ENCODE results near the gene DUSP21.
"Not testable (repeated sequence)": the region's sequence is repeated elsewhere in the genome, so short reads cannot be mapped to it uniquely, and the experiment has no call there.

The DUSP21 gene

DNA sequence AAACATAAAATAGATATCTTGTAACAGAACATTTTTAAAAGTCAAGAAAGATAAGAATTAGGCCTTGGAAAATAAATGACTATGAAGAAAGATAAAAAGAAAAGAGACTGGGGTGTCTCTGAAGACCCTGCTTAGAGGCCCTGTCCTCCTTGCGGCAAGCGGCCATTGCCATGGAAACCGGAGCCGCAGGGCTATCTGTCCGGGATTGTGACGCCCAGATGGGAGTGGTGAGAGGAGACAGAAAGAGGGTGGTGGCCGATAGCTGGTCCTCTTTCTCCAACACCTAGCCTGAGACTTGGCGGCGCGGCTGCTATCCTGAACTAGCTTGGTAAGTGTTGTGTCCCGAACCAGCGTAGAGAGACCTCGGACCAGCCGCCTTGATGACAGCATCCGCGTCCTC lies at the start of gene DUSP21:
Gene DUSP21 (plus strand): TSS at position 269 of the 400 bp plus-strand sequence. CDS start 112 bp downstream, at position 381.
- H3K9ac ChIP-seq (ENCODE audit: low read depth in 1 of 2, low read length in 2 of 2): no peak within 1 kb of the TSS

DNA sequence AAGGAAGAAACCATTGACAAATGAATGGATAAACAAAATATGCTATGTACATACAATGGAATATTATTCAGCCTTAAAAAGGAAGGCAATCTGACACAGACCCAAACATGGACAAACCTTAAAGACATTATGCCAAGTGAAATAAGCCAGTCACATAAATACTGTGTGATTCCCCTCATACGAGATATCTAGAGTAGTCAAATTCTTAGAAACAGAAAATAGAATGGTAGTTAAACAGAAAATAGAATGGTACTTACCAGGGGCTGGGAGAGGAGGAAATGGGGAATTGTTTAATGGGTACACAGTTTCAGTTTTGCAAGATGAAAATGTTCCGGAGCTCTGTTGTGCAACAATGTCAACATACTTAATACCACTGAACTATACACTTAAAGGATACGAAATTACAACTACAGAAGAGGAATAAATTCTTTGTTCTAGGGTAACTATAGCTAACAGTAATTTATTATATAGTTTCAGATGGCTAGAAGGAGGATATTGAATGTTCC lies 47.8 kb upstream of the DUSP21 start:
- Histone ChIP-seq H3K4me1 (ENCODE audit: control insufficient read depth in 2 of 2, insufficient read depth in 2 of 2, low read length in 2 of 2) (no peaks in the 10 kb centered on the region), H3K27me3 (ENCODE audit: control insufficient read depth in 2 of 2, insufficient read depth in 2 of 2, low read length in 2 of 2) (no peaks in the 10 kb centered on the region), H3K9ac (ENCODE audit: low read depth in 1 of 2, low read length in 2 of 2) (no peak overlapping the region), H3K9me3 (ENCODE audit: control insufficient read depth in 2 of 2, low read length in 2 of 2) (no peaks in the 10 kb centered on the region), H3K36me3 (ENCODE audit: control insufficient read depth in 2 of 2, insufficient read depth in 2 of 2, low read length in 2 of 2) (no peaks in the 10 kb centered on the region), H3K4me3 (ENCODE audit: low read length in 2 of 2) (no peak overlapping the region), H3K27ac (ENCODE audit: low read depth in 2 of 2, low read length in 2 of 2) (no peak overlapping the region)

More for the DNA sequence above, at the start of gene DUSP21:
- no peaks in the 10 kb centered on the region for H3K27me3 ChIP-seq (ENCODE audit: control insufficient read depth in 2 of 2, insufficient read depth in 2 of 2, low read length in 2 of 2)
- H3K36me3 ChIP-seq (ENCODE audit: control insufficient read depth in 2 of 2, insufficient read depth in 2 of 2, low read length in 2 of 2): no peaks in the 10 kb centered on the region
- H3K4me3 ChIP-seq (ENCODE audit: low read length in 2 of 2): no peak within 1 kb of the TSS
- no peaks in the 10 kb centered on the region for H3K4me1 ChIP-seq (ENCODE audit: control insufficient read depth in 2 of 2, insufficient read depth in 2 of 2, low read length in 2 of 2)
- H3K27ac ChIP-seq (ENCODE audit: low read depth in 2 of 2, low read length in 2 of 2): no peak within 1 kb of the TSS
- H3K9me3 ChIP-seq (ENCODE audit: control insufficient read depth in 2 of 2, low read length in 2 of 2): no peaks in the 10 kb centered on the region

DNA sequence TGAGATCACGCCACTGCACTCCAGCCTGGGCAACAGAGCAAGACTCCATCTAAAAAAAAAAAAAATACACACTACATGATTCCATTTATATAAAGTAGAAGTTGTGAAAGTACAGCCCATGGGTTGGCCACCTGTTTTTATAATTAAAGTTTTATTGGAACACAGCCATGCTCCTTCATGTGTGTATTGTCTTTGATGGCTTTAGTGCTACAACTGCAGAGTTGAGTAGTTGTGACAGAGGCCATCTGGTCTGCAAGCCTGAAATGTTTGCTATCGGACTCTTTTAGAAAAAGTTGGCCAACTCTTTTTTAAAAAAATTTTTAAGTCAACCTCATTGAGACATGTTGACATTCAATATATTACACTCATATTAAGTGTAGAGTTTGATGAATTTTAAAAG lies 41.2 kb upstream of the DUSP21 start:
- no peak overlapping the region for H3K27ac ChIP-seq (ENCODE audit: low read depth in 2 of 2, low read length in 2 of 2)
- H3K9ac ChIP-seq (ENCODE audit: low read depth in 1 of 2, low read length in 2 of 2): no peak overlapping the region
- H3K9me3 ChIP-seq (ENCODE audit: control insufficient read depth in 2 of 2, low read length in 2 of 2): no peaks in the 10 kb centered on the region
- H3K36me3 ChIP-seq (ENCODE audit: control insufficient read depth in 2 of 2, insufficient read depth in 2 of 2, low read length in 2 of 2): no peaks in the 10 kb centered on the region
- H3K27me3 ChIP-seq (ENCODE audit: control insufficient read depth in 2 of 2, insufficient read depth in 2 of 2, low read length in 2 of 2): no peaks in the 10 kb centered on the region
- H3K4me1 ChIP-seq (ENCODE audit: control insufficient read depth in 2 of 2, insufficient read depth in 2 of 2, low read length in 2 of 2): no peaks in the 10 kb centered on the region
- H3K4me3 ChIP-seq (ENCODE audit: low read length in 2 of 2): no peak overlapping the region

DNA sequence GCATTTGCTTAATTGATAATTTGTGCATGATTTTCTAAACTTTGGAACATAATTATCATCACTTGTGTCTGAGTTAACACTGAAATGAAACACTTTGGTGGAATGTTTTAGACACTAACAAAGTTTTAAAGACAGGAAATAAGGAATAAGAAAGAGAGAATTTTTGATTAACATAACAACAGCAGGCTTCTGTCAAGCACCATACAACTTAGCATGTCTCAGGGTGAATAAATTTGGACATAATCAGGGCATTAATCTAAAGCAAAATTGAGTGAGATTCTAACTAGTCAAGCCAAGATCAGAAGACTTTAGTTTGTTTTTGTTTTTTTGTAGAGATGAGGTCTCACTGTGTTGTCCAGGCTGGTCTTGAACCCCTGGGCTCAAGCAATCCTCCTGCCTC lies 28.1 kb upstream of the DUSP21 start:
- no peaks in the 10 kb centered on the region for H3K27me3 ChIP-seq (ENCODE audit: control insufficient read depth in 2 of 2, insufficient read depth in 2 of 2, low read length in 2 of 2)
- H3K4me3 ChIP-seq (ENCODE audit: low read length in 2 of 2): no peak overlapping the region
- no peaks in the 10 kb centered on the region for H3K36me3 ChIP-seq (ENCODE audit: control insufficient read depth in 2 of 2, insufficient read depth in 2 of 2, low read length in 2 of 2)

DNA sequence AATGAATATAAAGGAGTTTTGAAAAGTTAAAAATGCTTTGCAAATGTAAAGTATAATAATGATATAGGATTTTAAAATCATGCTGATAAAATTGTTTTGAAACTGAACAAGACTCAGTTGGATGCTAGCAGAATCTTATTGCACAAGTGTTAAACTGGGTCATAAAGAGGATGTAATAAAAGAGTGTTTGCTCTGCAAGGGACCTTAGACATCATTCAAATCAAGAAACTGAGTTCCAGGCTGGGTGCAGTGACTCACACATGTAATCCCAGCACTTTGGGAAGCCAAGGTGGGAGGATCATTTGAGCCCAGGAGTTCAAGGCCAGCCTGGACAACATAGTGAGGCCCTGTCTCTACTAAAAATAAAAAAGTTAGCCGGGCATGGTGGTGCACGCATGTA lies 27.5 kb upstream of the DUSP21 start:
- no peaks in the 10 kb centered on the region for H3K4me1 ChIP-seq (ENCODE audit: control insufficient read depth in 2 of 2, insufficient read depth in 2 of 2, low read length in 2 of 2)
- H3K27me3 ChIP-seq (ENCODE audit: control insufficient read depth in 2 of 2, insufficient read depth in 2 of 2, low read length in 2 of 2): no peaks in the 10 kb centered on the region
- H3K9me3 ChIP-seq (ENCODE audit: control insufficient read depth in 2 of 2, low read length in 2 of 2): no peaks in the 10 kb centered on the region
- no peak overlapping the region for H3K27ac ChIP-seq (ENCODE audit: low read depth in 2 of 2, low read length in 2 of 2)
- no peak overlapping the region for H3K9ac ChIP-seq (ENCODE audit: low read depth in 1 of 2, low read length in 2 of 2)
- H3K4me3 ChIP-seq (ENCODE audit: low read length in 2 of 2): no peak overlapping the region
- no peaks in the 10 kb centered on the region for H3K36me3 ChIP-seq (ENCODE audit: control insufficient read depth in 2 of 2, insufficient read depth in 2 of 2, low read length in 2 of 2)

More for the DNA sequence above, 28.1 kb upstream of the DUSP21 start:
- Histone ChIP-seq H3K27ac (ENCODE audit: low read depth in 2 of 2, low read length in 2 of 2) (no peak overlapping the region), H3K4me1 (ENCODE audit: control insufficient read depth in 2 of 2, insufficient read depth in 2 of 2, low read length in 2 of 2) (no peaks in the 10 kb centered on the region), H3K9ac (ENCODE audit: low read depth in 1 of 2, low read length in 2 of 2) (no peak overlapping the region), H3K9me3 (ENCODE audit: control insufficient read depth in 2 of 2, low read length in 2 of 2) (no peaks in the 10 kb centered on the region)

DNA sequence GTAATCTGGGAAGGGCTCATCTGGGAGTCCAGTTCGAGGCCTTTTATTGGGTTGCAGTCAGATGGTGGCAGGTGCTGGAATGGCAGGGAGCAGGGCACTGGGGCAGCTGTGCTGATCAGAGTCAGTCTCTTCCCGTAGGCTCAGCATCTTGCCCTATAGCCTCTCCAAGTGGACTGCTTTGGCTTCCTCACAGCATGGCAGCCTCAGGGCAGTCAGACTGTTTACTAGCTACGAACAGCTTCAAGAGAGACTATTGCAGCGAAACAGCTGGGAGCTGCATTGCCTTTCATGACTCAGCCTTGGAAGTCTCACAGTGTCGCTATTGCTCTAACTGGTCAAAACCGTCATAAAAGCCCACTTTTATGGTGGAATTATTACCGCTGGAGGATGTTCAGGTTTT lies 26.8 kb upstream of the DUSP21 start:
- H3K9ac ChIP-seq (ENCODE audit: low read depth in 1 of 2, low read length in 2 of 2): no peak overlapping the region
- peaks cover 0 to 2% of the 10 kb centered on the region in 2 donors for H3K9me3 ChIP-seq (ENCODE audit: control insufficient read depth in 2 of 2, low read length in 2 of 2)
- H3K27ac ChIP-seq (ENCODE audit: low read depth in 2 of 2, low read length in 2 of 2): no peak overlapping the region
- no peaks in the 10 kb centered on the region for H3K36me3 ChIP-seq (ENCODE audit: control insufficient read depth in 2 of 2, insufficient read depth in 2 of 2, low read length in 2 of 2)
- H3K27me3 ChIP-seq (ENCODE audit: control insufficient read depth in 2 of 2, insufficient read depth in 2 of 2, low read length in 2 of 2): no peaks in the 10 kb centered on the region
- H3K4me3 ChIP-seq (ENCODE audit: low read length in 2 of 2): no peak overlapping the region
- H3K4me1 ChIP-seq (ENCODE audit: control insufficient read depth in 2 of 2, insufficient read depth in 2 of 2, low read length in 2 of 2): no peaks in the 10 kb centered on the region

DNA sequence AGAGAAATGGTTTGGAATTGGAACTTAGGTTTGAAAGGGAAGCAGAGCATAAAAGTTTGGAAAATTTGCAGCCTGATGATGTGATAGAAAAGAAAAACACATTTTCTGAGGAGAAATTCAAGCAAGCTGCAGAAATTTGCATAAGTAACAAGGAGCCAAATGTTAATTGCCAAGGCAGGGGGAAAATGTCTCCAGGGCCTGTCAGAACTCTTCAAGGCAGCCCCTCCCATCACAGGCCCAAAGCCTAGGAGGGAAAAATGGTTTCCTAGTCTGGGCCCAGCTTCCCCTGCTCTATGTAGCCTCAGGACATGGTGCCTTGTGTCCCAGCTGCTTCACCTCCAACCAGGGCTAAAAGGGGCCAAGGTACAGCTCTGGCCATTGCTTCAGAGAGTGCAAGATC lies 21.2 kb upstream of the DUSP21 start:
- Histone ChIP-seq H3K36me3 (ENCODE audit: control insufficient read depth in 2 of 2, insufficient read depth in 2 of 2, low read length in 2 of 2) (no peaks in the 10 kb centered on the region), H3K9ac (ENCODE audit: low read depth in 1 of 2, low read length in 2 of 2) (no peak overlapping the region), H3K9me3 (ENCODE audit: control insufficient read depth in 2 of 2, low read length in 2 of 2) (peaks cover 0 to 2% of the 10 kb centered on the region in 2 donors), H3K27me3 (ENCODE audit: control insufficient read depth in 2 of 2, insufficient read depth in 2 of 2, low read length in 2 of 2) (peaks cover 0 to 1% of the 10 kb centered on the region in 2 donors), H3K4me1 (ENCODE audit: control insufficient read depth in 2 of 2, insufficient read depth in 2 of 2, low read length in 2 of 2) (no peaks in the 10 kb centered on the region), H3K27ac (ENCODE audit: low read depth in 2 of 2, low read length in 2 of 2) (no peak overlapping the region), H3K4me3 (ENCODE audit: low read length in 2 of 2) (no peak overlapping the region)

DNA sequence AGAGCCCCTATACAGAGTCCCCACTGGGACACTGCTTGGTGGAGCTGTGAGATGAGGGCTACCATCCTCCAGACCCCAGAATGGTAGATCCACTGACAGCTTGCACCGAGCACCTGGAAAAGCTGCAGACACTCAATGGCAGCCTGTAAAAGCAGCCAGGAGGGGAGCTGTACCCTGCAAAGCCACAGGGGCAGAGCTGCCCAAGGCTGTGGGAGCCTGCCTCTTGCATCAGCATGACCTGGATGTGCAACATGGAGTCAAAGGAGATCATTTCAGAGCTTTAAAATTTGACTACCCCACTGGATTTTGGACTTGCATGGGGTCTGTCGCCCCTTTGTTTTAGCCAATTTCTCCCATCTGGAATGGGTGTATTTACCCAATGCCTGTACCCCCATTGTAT lies 20.6 kb upstream of the DUSP21 start:
- H3K36me3 ChIP-seq (ENCODE audit: control insufficient read depth in 2 of 2, insufficient read depth in 2 of 2, low read length in 2 of 2); H3K27me3 ChIP-seq (ENCODE audit: control insufficient read depth in 2 of 2, insufficient read depth in 2 of 2, low read length in 2 of 2); H3K4me3 ChIP-seq (ENCODE audit: low read length in 2 of 2); H3K27ac ChIP-seq (ENCODE audit: low read depth in 2 of 2, low read length in 2 of 2); H3K4me1 ChIP-seq (ENCODE audit: control insufficient read depth in 2 of 2, insufficient read depth in 2 of 2, low read length in 2 of 2); H3K9me3 ChIP-seq (ENCODE audit: control insufficient read depth in 2 of 2, low read length in 2 of 2); H3K9ac ChIP-seq (ENCODE audit: low read depth in 1 of 2, low read length in 2 of 2): not testable (repeated sequence)

DNA sequence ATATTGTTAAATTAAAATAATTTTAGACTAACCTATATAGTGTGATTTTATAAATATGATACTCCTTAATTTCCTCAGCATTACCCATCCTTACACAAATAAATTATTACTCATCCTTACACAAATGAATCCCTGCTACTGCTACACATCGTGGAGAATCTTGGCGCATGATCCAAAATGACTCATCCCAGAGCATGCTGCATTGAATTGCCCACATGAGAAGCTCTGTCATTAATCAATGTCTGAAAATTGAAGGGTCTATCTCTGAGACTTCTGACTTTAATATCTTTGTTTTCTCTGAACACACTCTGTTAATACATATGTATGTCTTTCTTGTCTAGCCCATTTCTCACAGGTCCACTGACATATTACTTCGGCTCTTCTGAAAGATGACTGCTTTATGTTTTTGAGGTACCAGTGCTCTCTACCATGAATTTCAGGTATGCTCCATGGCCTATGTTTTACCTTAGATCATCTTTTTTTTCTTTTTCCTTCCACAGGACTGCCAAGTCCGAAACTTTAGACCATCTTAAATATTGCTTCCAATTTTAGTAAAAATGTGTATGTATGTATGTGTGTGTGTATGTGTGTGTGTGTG lies 15.7 kb upstream of the DUSP21 start:
- no peaks in the 10 kb centered on the region for H3K36me3 ChIP-seq (ENCODE audit: control insufficient read depth in 2 of 2, insufficient read depth in 2 of 2, low read length in 2 of 2)

DNA sequence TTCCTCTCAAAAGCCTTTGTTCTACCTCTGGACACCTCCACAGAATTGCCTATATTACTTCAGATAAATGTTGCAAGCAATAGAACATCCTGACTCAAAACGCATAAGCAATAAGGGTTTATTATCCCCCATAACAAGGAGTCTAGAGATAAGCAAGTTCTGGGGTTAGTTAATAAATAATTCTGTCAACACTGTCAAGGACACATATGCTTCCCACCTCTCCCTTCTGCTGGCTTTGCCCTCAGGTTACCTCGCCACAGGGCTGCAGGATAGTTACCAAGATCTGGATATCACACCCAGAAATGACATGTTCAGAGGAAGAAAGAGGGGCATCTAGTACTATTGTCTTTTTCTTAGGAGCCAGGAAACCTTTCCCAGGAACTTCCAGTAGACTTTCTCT lies 14.0 kb upstream of the DUSP21 start:
- Histone ChIP-seq H3K4me3 (ENCODE audit: low read length in 2 of 2) (no peak overlapping the region), H3K4me1 (ENCODE audit: control insufficient read depth in 2 of 2, insufficient read depth in 2 of 2, low read length in 2 of 2) (no peaks in the 10 kb centered on the region), H3K27ac (ENCODE audit: low read depth in 2 of 2, low read length in 2 of 2) (no peak overlapping the region), H3K36me3 (ENCODE audit: control insufficient read depth in 2 of 2, insufficient read depth in 2 of 2, low read length in 2 of 2) (no peaks in the 10 kb centered on the region), H3K27me3 (ENCODE audit: control insufficient read depth in 2 of 2, insufficient read depth in 2 of 2, low read length in 2 of 2) (peaks cover 0 to 4% of the 10 kb centered on the region in 2 donors), H3K9me3 (ENCODE audit: control insufficient read depth in 2 of 2, low read length in 2 of 2) (no peaks in the 10 kb centered on the region), H3K9ac (ENCODE audit: low read depth in 1 of 2, low read length in 2 of 2) (no peak overlapping the region)

More for the DNA sequence above, 15.7 kb upstream of the DUSP21 start:
- H3K4me3 ChIP-seq (ENCODE audit: low read length in 2 of 2): no peak overlapping the region
- peaks cover 0 to 1% of the 10 kb centered on the region in 2 donors for H3K27me3 ChIP-seq (ENCODE audit: control insufficient read depth in 2 of 2, insufficient read depth in 2 of 2, low read length in 2 of 2)
- H3K4me1 ChIP-seq (ENCODE audit: control insufficient read depth in 2 of 2, insufficient read depth in 2 of 2, low read length in 2 of 2): no peaks in the 10 kb centered on the region
- no peak overlapping the region for H3K27ac ChIP-seq (ENCODE audit: low read depth in 2 of 2, low read length in 2 of 2)
- no peak overlapping the region for H3K9ac ChIP-seq (ENCODE audit: low read depth in 1 of 2, low read length in 2 of 2)
- H3K9me3 ChIP-seq (ENCODE audit: control insufficient read depth in 2 of 2, low read length in 2 of 2): no peaks in the 10 kb centered on the region
